Lower lobe of right lung (tissue), 2 donors: ENCODE measurements around the gene SLC39A7. TPM values are rescaled to one million over a fixed set of nuclear protein-coding genes. Genes with fewer than 3 reads are reported as not detected.

ENCODE experiments used
- ATAC-seq, 2 donors: fragments of 200-7000 bp; cut with Tn5 transposase; one replicate each; pipeline ENCODE4 v1.9.1; 2020 to 2022; ENCODE audit warnings: mild to moderate bottlenecking in 2 of 2, moderate library complexity in 2 of 2
- DNase-seq: peaks from one replicate; pipeline ENCODE4 v3.0.0-alpha.2; 2020
- H3K27ac ChIP-seq: fragments of 200-600 bp; one replicate; pipeline ENCODE4 v1.8.0; 2022
- H3K27me3 ChIP-seq: fragments of 200-600 bp; one replicate; pipeline ENCODE4 v1.8.0; 2022; ENCODE audit warnings: low read depth
- H3K36me3 ChIP-seq: fragments of 200-600 bp; one replicate; pipeline ENCODE4 v1.8.0; 2022; ENCODE audit warnings: mild to moderate bottlenecking
- H3K4me1 ChIP-seq: fragments of 200-600 bp; one replicate; pipeline ENCODE4 v1.8.0; 2022
- H3K4me3 ChIP-seq: fragments of 200-600 bp; one replicate; pipeline ENCODE4 v1.8.0; 2022; ENCODE audit warnings: mild to moderate bottlenecking
- H3K9me3 ChIP-seq: fragments of 200-600 bp; one replicate; pipeline ENCODE4 v1.8.0; 2022
- intact Hi-C: fragments of 100-400 bp; cut with DNase I; formaldehyde crosslinking; loops from one replicate; pipeline ENCODE4 v1.11.0; 2022
- total RNA-seq: library from RNA; stranded (reverse); fragmentation: NEBNext Ultra II Directional; extraction: Animal tissue kit (Norgen Biotek cat#: 25700); gene quantifications from one replicate; pipeline ENCODE4 v1.2.1, GENCODE V29; 2021
- TF ChIP-seq, protein P1 (sequence below): fragments of 200-600 bp; IDR thresholded peaks from one replicate; pipeline ENCODE4 v1.8.0; 2022; ENCODE audit warnings: antibody characterized with exemption, mild to moderate bottlenecking
- donor health status: DM: no; HTN: yes; CAD: no; lungs with severe emphysema.

SLC39A7 gene
- total RNA-seq, 1 donor from 2014 or later = 76.0 TPM

DNA sequence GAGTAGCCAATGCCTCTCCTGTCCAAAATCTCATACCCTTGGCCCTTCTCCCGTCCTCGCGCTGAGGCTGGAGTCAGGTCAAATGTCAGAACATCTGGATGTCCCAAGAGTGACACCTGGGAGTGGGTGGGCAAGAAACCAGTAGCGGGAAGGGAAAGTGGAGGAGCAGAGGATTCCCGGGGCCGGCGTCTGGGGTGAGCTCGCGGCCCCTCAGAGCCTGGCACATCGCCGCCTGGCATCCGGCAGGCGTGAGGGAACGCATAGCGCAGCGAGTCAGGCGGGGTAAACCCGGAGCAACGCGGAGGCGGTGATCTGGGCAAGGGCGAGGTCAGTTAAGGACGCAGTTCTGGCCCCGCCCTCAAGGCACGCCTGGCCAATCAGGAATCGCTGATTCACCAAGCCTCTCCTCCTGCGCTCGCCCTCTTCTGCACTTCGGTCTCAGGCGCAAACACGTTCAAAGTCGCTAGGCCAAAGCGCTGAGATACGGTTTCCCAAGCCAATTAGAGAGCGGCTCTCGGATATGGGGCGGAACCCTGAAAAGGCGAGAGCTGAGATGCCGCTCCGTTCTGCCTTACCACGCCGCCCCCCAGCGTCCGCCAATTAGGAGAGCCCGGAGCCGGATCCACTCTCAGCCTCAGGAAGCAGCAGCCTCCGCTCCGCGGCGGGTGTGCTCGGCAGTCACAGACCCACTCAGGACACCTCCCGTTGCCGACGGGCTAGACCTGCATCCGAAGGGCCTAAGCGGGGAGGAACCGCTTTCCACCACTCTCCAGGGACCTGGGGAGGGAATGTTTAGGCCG lies 48.5 kb downstream of the SLC39A7 start:
- intact Hi-C loops = no loop called here
- TF ChIP-seq, protein P1, sequence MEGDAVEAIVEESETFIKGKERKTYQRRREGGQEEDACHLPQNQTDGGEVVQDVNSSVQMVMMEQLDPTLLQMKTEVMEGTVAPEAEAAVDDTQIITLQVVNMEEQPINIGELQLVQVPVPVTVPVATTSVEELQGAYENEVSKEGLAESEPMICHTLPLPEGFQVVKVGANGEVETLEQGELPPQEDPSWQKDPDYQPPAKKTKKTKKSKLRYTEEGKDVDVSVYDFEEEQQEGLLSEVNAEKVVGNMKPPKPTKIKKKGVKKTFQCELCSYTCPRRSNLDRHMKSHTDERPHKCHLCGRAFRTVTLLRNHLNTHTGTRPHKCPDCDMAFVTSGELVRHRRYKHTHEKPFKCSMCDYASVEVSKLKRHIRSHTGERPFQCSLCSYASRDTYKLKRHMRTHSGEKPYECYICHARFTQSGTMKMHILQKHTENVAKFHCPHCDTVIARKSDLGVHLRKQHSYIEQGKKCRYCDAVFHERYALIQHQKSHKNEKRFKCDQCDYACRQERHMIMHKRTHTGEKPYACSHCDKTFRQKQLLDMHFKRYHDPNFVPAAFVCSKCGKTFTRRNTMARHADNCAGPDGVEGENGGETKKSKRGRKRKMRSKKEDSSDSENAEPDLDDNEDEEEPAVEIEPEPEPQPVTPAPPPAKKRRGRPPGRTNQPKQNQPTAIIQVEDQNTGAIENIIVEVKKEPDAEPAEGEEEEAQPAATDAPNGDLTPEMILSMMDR = peak; percentile 28
- H3K27me3 ChIP-seq = no peaks in the 10 kb centered on the region

DNA sequence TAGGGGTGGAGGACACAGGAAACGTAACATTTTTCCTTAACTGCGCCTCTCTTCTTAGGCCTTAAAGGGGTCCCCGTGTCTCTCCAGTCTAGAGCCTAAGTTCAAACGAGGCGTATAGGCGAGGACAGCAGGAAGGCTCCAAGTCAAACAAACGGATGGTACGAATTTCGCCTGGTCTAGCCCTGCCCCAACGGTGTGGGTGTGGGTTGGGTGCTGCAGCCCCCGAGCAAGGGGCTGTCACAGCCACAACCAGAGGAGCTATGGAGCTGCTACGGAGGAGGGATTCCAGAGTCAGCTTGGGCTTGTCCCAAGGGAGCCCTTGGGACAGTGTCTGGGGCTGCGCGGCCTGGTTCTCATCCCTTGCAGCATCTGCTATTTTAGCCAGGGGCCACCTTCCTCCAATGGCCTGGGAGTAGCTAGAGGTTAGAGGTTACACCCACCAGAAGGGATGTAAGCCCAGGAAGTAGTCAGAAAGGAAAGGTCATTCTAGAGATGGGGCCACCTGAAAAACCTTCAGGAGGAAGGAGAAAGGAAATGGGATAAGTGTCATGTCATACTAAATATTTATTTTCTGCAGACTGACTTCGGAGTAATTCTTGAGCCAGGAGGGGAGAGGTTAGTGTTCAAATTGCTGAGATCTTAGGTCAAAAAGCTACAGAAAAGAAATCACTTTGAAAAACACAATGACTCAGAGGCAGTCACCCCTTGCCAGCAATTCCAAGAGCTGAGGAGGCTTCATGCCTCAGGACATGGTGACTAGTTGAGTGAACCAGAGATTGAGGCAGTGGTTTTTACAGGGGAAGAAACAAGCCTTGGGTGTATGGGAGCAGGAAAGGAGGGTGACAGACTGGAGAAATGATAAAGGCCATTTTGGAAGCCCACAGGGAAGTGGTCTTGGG lies 49.3 kb downstream of the SLC39A7 start:
- peak overlapping the region; percentile 92 for H3K27ac ChIP-seq
- ATAC-seq = no peak
- DNase-seq = no peak
- H3K4me1 ChIP-seq = peaks cover 28% of the 10 kb centered on the region
- no peaks in the 10 kb centered on the region for H3K9me3 ChIP-seq
- intact Hi-C loops = no loop called here
- TF ChIP-seq, protein P1 = no peak
- H3K4me3 ChIP-seq = peak overlapping the region; percentile 69
- H3K36me3 ChIP-seq = peaks cover 32% of the 10 kb centered on the region
- no peaks in the 10 kb centered on the region for H3K27me3 ChIP-seq

More for the DNA sequence above, 48.5 kb downstream of the SLC39A7 start:
- H3K27ac ChIP-seq = peak overlapping the region; percentile 92
- no peaks in the 10 kb centered on the region for H3K9me3 ChIP-seq
- H3K4me3 ChIP-seq = peak overlapping the region; percentile 69
- peaks cover 28% of the 10 kb centered on the region for H3K4me1 ChIP-seq
- H3K36me3 ChIP-seq = peaks cover 23% of the 10 kb centered on the region
- DNase-seq = peak; percentile 99
- ATAC-seq = peak; percentile 98

DNA sequence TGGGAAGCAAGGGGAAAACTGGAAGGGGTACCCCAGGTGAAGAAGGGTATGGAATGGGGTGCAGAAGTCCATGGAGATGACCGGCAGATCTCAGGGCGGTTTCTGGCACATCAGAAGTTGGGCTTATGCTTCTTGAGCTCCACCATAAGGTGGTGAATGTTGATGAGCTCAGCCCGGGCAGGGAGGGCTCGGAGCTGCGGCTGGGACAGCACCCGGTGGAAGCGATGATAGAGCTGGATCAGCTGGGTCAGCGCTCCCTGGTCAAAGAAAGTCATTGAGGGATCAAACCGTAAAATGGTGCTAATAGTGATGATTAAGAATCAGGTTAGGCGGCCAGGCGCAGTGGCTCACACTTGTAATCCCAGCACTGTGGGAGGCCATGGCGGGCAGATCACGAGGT lies 50.1 kb downstream of the SLC39A7 start:
- peaks cover 37% of the 10 kb centered on the region for H3K36me3 ChIP-seq
- TF ChIP-seq, protein P1 = no peak
- H3K27ac ChIP-seq = peak overlapping the region; percentile 92
- no peaks in the 10 kb centered on the region for H3K9me3 ChIP-seq
- peaks cover 28% of the 10 kb centered on the region for H3K4me1 ChIP-seq
- intact Hi-C loops = no loop called here
- DNase-seq (no peak), ATAC-seq (no peak)
- H3K27me3 ChIP-seq = no peaks in the 10 kb centered on the region
- no peak overlapping the region for H3K4me3 ChIP-seq

DNA sequence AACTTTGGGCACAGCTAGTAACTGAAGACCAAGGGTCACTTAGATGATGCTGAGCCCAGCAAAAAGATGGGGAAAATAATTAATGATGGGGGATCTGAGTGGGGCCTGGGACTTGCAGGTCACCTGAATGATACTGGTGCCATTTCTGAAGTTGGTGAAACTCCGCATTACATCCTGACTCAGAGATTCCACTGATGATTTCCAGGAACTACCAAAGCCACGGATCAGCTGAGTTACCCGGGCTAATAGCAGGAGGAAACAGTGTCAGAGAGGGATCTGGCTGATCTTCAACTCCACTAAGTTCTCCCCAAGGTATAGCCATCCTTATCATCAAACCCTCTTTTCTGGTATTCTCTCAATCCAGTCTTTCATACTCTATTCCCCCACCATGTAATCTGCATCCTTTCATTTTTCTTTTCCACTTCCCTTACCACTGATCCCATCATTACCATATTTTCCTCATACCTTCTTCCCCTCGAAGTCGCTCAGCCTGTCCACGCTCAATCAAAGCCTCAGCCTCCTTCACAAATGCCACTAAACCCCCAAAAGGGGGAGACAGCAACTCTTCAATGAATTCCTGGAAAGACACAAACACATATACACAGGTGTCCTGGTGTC lies 50.8 kb downstream of the SLC39A7 start:
- H3K4me3 ChIP-seq = no peak overlapping the region
- TF ChIP-seq, protein P1 = no peak
- H3K9me3 ChIP-seq = no peaks in the 10 kb centered on the region
- H3K36me3 ChIP-seq = peaks cover 40% of the 10 kb centered on the region
- ATAC-seq = no peak
- no peak overlapping the region for H3K27ac ChIP-seq
- H3K27me3 ChIP-seq = no peaks in the 10 kb centered on the region
- intact Hi-C loops = no loop called here
- DNase-seq = no peak
- H3K4me1 ChIP-seq = peaks cover 28% of the 10 kb centered on the region

DNA sequence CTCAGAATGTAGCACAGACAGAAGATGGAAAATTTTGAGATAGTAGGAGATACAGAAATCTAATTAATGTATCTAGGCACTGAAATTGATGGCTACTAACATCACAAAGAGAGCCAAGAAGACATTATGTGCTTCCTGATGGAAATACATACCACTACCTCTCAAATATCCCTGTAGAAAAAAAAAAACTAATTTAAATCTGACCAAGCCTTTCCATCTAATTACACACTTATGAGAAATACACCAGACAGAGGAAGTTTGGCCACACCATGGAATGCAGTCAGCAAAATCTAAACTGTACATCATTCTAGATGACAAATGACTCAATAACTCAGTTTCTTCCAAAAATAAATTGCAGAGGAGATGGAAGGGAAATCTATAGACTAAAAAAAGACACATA lies 52.1 kb downstream of the SLC39A7 start:
- TF ChIP-seq, protein P1 = no peak
- Histone ChIP-seq H3K27ac (no peak overlapping the region), H3K36me3 (peaks cover 50% of the 10 kb centered on the region), H3K4me3 (no peak overlapping the region), H3K4me1 (peaks cover 26% of the 10 kb centered on the region), H3K9me3 (no peaks in the 10 kb centered on the region), H3K27me3 (no peaks in the 10 kb centered on the region)
- no peak for DNase-seq
- no peak for ATAC-seq
- intact Hi-C loops = no loop called here
